ENCODE results near the gene FILIP1L.

The FILIP1L gene

DNA sequence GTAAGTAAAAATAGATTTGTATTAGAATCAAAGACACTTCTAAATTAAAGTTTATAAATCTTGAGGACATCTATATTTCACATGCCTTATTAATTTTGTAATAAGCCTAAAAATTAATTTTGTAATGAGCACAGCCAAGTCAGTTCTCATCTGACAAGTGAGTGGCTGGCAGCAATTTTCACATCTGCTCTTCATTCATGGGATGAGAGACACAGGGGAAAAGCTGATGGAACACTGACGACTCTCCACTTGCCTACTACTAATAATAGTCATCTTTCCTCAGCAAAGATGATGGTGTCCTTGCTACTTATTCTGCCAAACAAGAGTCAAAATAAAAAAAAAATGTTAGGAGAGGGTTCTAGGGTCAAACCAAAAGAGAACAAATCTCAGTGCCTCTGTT, 311.0 kb downstream of the FILIP1L start:
- H2AFZ ChIP-seq (ENCODE audit: low read depth, low read length, severe bottlenecking), result no peak overlapping the region
- no peaks in the 10 kb centered on the region for H3K79me2 ChIP-seq (ENCODE audit: insufficient read depth, low read length)
- H3K4me2 ChIP-seq (ENCODE audit: low read depth, low read length, poor library complexity, severe bottlenecking), result no peak overlapping the region
- H3K27me3 ChIP-seq (ENCODE audit: low read length), result no peaks in the 10 kb centered on the region
- H3K4me3 ChIP-seq (ENCODE audit: insufficient read depth, low read length, poor library complexity, severe bottlenecking), result no peak overlapping the region
- H4K20me1 ChIP-seq (ENCODE audit: low read depth, low read length), result no peaks in the 10 kb centered on the region
- peaks cover 22% of the 10 kb centered on the region; the same call in 1 of the 2 replicates for H3K9me3 ChIP-seq (ENCODE audit: insufficient read depth, low read length)
- H3K27ac ChIP-seq (ENCODE audit: low read depth, low read length), result no peak overlapping the region
- TF ChIP-seq, protein P1, sequence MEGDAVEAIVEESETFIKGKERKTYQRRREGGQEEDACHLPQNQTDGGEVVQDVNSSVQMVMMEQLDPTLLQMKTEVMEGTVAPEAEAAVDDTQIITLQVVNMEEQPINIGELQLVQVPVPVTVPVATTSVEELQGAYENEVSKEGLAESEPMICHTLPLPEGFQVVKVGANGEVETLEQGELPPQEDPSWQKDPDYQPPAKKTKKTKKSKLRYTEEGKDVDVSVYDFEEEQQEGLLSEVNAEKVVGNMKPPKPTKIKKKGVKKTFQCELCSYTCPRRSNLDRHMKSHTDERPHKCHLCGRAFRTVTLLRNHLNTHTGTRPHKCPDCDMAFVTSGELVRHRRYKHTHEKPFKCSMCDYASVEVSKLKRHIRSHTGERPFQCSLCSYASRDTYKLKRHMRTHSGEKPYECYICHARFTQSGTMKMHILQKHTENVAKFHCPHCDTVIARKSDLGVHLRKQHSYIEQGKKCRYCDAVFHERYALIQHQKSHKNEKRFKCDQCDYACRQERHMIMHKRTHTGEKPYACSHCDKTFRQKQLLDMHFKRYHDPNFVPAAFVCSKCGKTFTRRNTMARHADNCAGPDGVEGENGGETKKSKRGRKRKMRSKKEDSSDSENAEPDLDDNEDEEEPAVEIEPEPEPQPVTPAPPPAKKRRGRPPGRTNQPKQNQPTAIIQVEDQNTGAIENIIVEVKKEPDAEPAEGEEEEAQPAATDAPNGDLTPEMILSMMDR (IDR thresholded peaks at IDR 0.05; ENCODE audit: insufficient read depth, low read length, poor library complexity, severe bottlenecking), result no peak
- no peak for TF ChIP-seq EZH2phosphoT487 (conservative IDR thresholded peaks at IDR 0.05; ENCODE audit: low read length)
- H3K9me2 ChIP-seq (replicated peaks; ENCODE audit: insufficient read depth, low read length), result no peaks in the 10 kb centered on the region
- H3K9ac ChIP-seq (ENCODE audit: low read length), result no peak overlapping the region
- no peaks in the 10 kb centered on the region for H3F3A ChIP-seq (ENCODE audit: insufficient read depth)
- no peaks in the 10 kb centered on the region for H3K36me3 ChIP-seq (ENCODE audit: low read length)

GRCh38 chr3:99799422-99799821, 314.9 kb downstream of the FILIP1L start:
- H3K27ac ChIP-seq (ENCODE audit: low read depth, low read length), result no peak overlapping the region
- no peaks in the 10 kb centered on the region for H3F3A ChIP-seq (ENCODE audit: insufficient read depth)

GRCh38 chr3:99795573-99795972, 318.7 kb downstream of the FILIP1L start:
- Histone ChIP-seq H3K27ac (ENCODE audit: low read depth, low read length) (no peak overlapping the region), H3K9me2 (replicated peaks; ENCODE audit: insufficient read depth, low read length) (no peaks in the 10 kb centered on the region), H3K4me3 (ENCODE audit: insufficient read depth, low read length, poor library complexity, severe bottlenecking) (no peak overlapping the region), H3K79me2 (ENCODE audit: insufficient read depth, low read length) (no peaks in the 10 kb centered on the region), H4K20me1 (ENCODE audit: low read depth, low read length) (no peaks in the 10 kb centered on the region), H3F3A (ENCODE audit: insufficient read depth) (no peaks in the 10 kb centered on the region), H3K4me2 (ENCODE audit: low read depth, low read length, poor library complexity, severe bottlenecking) (no peak overlapping the region), H2AFZ (ENCODE audit: low read depth, low read length, severe bottlenecking) (no peak overlapping the region), H3K9me3 (ENCODE audit: insufficient read depth, low read length) (no peaks in the 10 kb centered on the region), H3K36me3 (ENCODE audit: low read length) (no peaks in the 10 kb centered on the region), H3K27me3 (ENCODE audit: low read length) (no peaks in the 10 kb centered on the region), H3K9ac (ENCODE audit: low read length) (no peak overlapping the region)
- TF ChIP-seq, protein P1 (IDR thresholded peaks at IDR 0.05; ENCODE audit: insufficient read depth, low read length, poor library complexity, severe bottlenecking), result no peak

More at GRCh38 chr3:99799422-99799821, 314.9 kb downstream of the FILIP1L start:
- H3K4me3 ChIP-seq (ENCODE audit: insufficient read depth, low read length, poor library complexity, severe bottlenecking), result no peak overlapping the region
- H2AFZ ChIP-seq (ENCODE audit: low read depth, low read length, severe bottlenecking), result no peak overlapping the region
- no peaks in the 10 kb centered on the region for H3K27me3 ChIP-seq (ENCODE audit: low read length)
- H3K9ac ChIP-seq (ENCODE audit: low read length), result no peak overlapping the region
- no peaks in the 10 kb centered on the region for H4K20me1 ChIP-seq (ENCODE audit: low read depth, low read length)
- no peaks in the 10 kb centered on the region for H3K79me2 ChIP-seq (ENCODE audit: insufficient read depth, low read length)
- H3K36me3 ChIP-seq (ENCODE audit: low read length), result no peaks in the 10 kb centered on the region
- H3K9me2 ChIP-seq (replicated peaks; ENCODE audit: insufficient read depth, low read length), result no peaks in the 10 kb centered on the region
- no peak for TF ChIP-seq EZH2phosphoT487 (conservative IDR thresholded peaks at IDR 0.05; ENCODE audit: low read length)
- TF ChIP-seq, protein P1 (IDR thresholded peaks at IDR 0.05; ENCODE audit: insufficient read depth, low read length, poor library complexity, severe bottlenecking), result no peak
- no peaks in the 10 kb centered on the region; the same call in 1 of the 2 replicates for H3K9me3 ChIP-seq (ENCODE audit: insufficient read depth, low read length)
- H3K4me2 ChIP-seq (ENCODE audit: low read depth, low read length, poor library complexity, severe bottlenecking), result no peak overlapping the region
